Small intestine (tissue), 7 donors: ENCODE results near the gene LIN37. TPM values are rescaled to one million over a fixed set of nuclear protein-coding genes. Genes with fewer than 3 reads are reported as not detected.

Experiments
- DNase-seq, 2 donors: peaks; one replicate each; pipeline versions ENCODE4 v3.0.0 to v3.0.0-alpha.2; 2013
- FAIRE-seq: peaks from 2 replicates; lab custom pipeline; 2012; peaks lifted over from hg19 to GRCh38; lab: Jason Lieb, UNC
- H3K27ac ChIP-seq, 3 donors: one replicate each; pipeline ENCODE4 v1.5.1; 2013; ENCODE audit warnings: low read length in 2 of 3, mild to moderate bottlenecking in 2 of 3, control low read depth in 1 of 3, inconsistent platforms in 1 of 3, low read depth in 1 of 3, moderate library complexity in 1 of 3
- H3K27me3 ChIP-seq, 3 donors: one replicate each; pipeline ENCODE4 v1.6.1; 2013; ENCODE audit warnings: low read length in 3 of 3, inconsistent platforms in 1 of 3; ENCODE audit not compliant: control insufficient read depth in 3 of 3, insufficient read depth in 3 of 3
- H3K36me3 ChIP-seq, 3 donors: one replicate each; pipeline ENCODE4 v1.6.1; 2013; ENCODE audit warnings: low read length in 3 of 3, inconsistent platforms in 1 of 3, low read depth in 1 of 3, mild to moderate bottlenecking in 1 of 3, moderate library complexity in 1 of 3; ENCODE audit not compliant: control insufficient read depth in 3 of 3, insufficient read depth in 2 of 3
- H3K4me1 ChIP-seq, 3 donors: one replicate each; pipeline ENCODE4 v1.6.1; 2013; ENCODE audit warnings: low read length in 2 of 3, inconsistent platforms in 1 of 3, low read depth in 1 of 3, mild to moderate bottlenecking in 1 of 3, moderate library complexity in 1 of 3; ENCODE audit not compliant: control insufficient read depth in 3 of 3, insufficient read depth in 2 of 3
- H3K4me3 ChIP-seq, 3 donors: one replicate each; pipeline ENCODE4 v1.5.1; 2013; ENCODE audit warnings: low read length in 3 of 3, control low read depth in 1 of 3, inconsistent platforms in 1 of 3, low read depth in 1 of 3, mild to moderate bottlenecking in 1 of 3, moderate library complexity in 1 of 3
- H3K9me3 ChIP-seq, 2 donors: one replicate each; pipeline ENCODE4 v1.6.1; 2013; ENCODE audit warnings: low read depth in 1 of 2, low read length in 1 of 2; ENCODE audit not compliant: control insufficient read depth in 2 of 2, insufficient read depth in 1 of 2
- WGBS, 3 donors: extraction: QIAGEN DNeasy Blood & Tissue Kit; methylation state at CpG; one replicate each; pipeline ENCODE4 v1.1.7; 2013; 5-methylcytosine and 5-hydroxymethylcytosine counted together
- polyA plus RNA-seq, 4 donors: library from polyadenylated mRNA; stranded (reverse) in 3 of 4; unstranded in 1 of 4; fragments of 200-250 nt in 3 of 4; fragments of 120-200 nt in 1 of 4; gene quantifications; one replicate each; pipeline versions ENCODE4 v1.2.1 to v1.2.3, GENCODE V29; 2013
- donor health status: healthy with polysubstance abuse.
- donor health status: control.
- donor health status: control.
- donor health status: Bipolar disorder and iron deficiency.
- donor health status: healthy.

The LIN37 gene
- polyA plus RNA-seq, 4 donors, result 9.6 to 58.6 (median 26.7) TPM

- WGBS, 3 donors, result 0 to 1% (median 0%) methylated on average over 7 to 108 of the region's 109 CpGs
- peaks cover 7 to 33% (median 8%) of the 10 kb centered on the region in 3 donors for H3K36me3 ChIP-seq
- DNase-seq, result peak in 1 of 2 donors; percentile 98
- H3K4me3 ChIP-seq, result peak within 1 kb of the TSS; percentile 92 to 95 (median 93)
- H3K4me1 ChIP-seq, result peaks cover 0 to 25% (median 11%) of the 10 kb centered on the region in 3 donors
- H3K9me3 ChIP-seq, result no peaks in the 10 kb centered on the region
- no peak for FAIRE-seq
- peak within 1 kb of the TSS; percentile 82 to 94 (median 86) for H3K27ac ChIP-seq
- no peaks in the 10 kb centered on the region for H3K27me3 ChIP-seq
These were observed 30.6 kb upstream of the LIN37 start, which contains the start of gene KMT2B for GRCh38 chr19:35717665-35718344. KMT2B (plus strand) TSS chr19:35718003; CDS start chr19:35718019, 16 bp downstream.

- Histone ChIP-seq H3K36me3 (peaks cover 8 to 40% (median 9%) of the 10 kb centered on the region in 3 donors), H3K27ac (peak overlapping the region; percentile 38 to 66 (median 53)), H3K27me3 (no peaks in the 10 kb centered on the region), H3K4me1 (peaks cover 0 to 25% (median 11%) of the 10 kb centered on the region in 3 donors), H3K9me3 (no peaks in the 10 kb centered on the region), H3K4me3 (peak overlapping the region; percentile 85 to 95 (median 92))
- FAIRE-seq (no peak), DNase-seq (peak; percentile 38 to 51)
- WGBS, 3 donors, result 1% methylated on average over 38 to 42 of the region's 42 CpGs
These were observed 29.9 kb upstream of the LIN37 start for GRCh38 chr19:35718345-35719041.

- Histone ChIP-seq H3K27me3 (no peaks in the 10 kb centered on the region), H3K9me3 (no peaks in the 10 kb centered on the region), H3K36me3 (peaks cover 10 to 51% (median 16%) of the 10 kb centered on the region in 3 donors), H3K27ac (no peak overlapping the region), H3K4me1 (peaks cover 0 to 25% (median 11%) of the 10 kb centered on the region in 3 donors), H3K4me3 (peak overlapping the region in 2 of 3 donors; percentile 85 to 95)
- peak in 1 of 2 donors; percentile 16 for DNase-seq
- WGBS, 3 donors, result 79 to 86% (median 83%) methylated on average over 32 of the region's 32 CpGs
- FAIRE-seq, result no peak
These were observed 28.8 kb upstream of the LIN37 start for GRCh38 chr19:35719402-35720162.

GRCh38 chr19:35720163-35720524 is 28.2 kb upstream of the LIN37 start:
- Histone ChIP-seq H3K36me3 (peaks cover 14 to 56% (median 21%) of the 10 kb centered on the region in 3 donors), H3K9me3 (no peaks in the 10 kb centered on the region), H3K27ac (no peak overlapping the region), H3K27me3 (no peaks in the 10 kb centered on the region), H3K4me3 (no peak overlapping the region), H3K4me1 (peaks cover 0 to 23% (median 11%) of the 10 kb centered on the region in 3 donors)
- FAIRE-seq (no peak), DNase-seq (no peak)
- WGBS, 3 donors, result 90 to 92% (median 90%) methylated on average over 9 of the region's 9 CpGs

GRCh38 chr19:35720648-35721047 is 27.7 kb upstream of the LIN37 start:
- FAIRE-seq, result no peak
- Histone ChIP-seq H3K27me3 (no peaks in the 10 kb centered on the region), H3K4me3 (no peak overlapping the region), H3K27ac (no peak overlapping the region), H3K9me3 (no peaks in the 10 kb centered on the region), H3K4me1 (peaks cover 0 to 17% (median 8%) of the 10 kb centered on the region in 3 donors), H3K36me3 (peaks cover 19 to 61% (median 26%) of the 10 kb centered on the region in 3 donors)
- no peak for DNase-seq
- WGBS, 3 donors, result 86 to 92% (median 88%) methylated on average over 11 to 17 of the region's 17 CpGs

GRCh38 chr19:35721374-35721773 is 27.0 kb upstream of the LIN37 start:
- no peak for DNase-seq
- WGBS, 3 donors, result 95 to 96% (median 95%) methylated on average over 16 of the region's 16 CpGs
- H3K36me3 ChIP-seq, result peaks cover 26 to 68% (median 32%) of the 10 kb centered on the region in 3 donors
- no peak for FAIRE-seq
- no peaks in the 10 kb centered on the region for H3K27me3 ChIP-seq
- peaks cover 0 to 11% (median 5%) of the 10 kb centered on the region in 3 donors for H3K4me1 ChIP-seq
- no peaks in the 10 kb centered on the region for H3K9me3 ChIP-seq
- H3K27ac ChIP-seq, result no peak overlapping the region
- no peak overlapping the region for H3K4me3 ChIP-seq

- H3K4me3 ChIP-seq, result no peak overlapping the region
- WGBS, 3 donors, result 97% methylated on average over 14 of the region's 14 CpGs
- peaks cover 0 to 11% (median 5%) of the 10 kb centered on the region in 3 donors for H3K4me1 ChIP-seq
- DNase-seq, result no peak
- no peak overlapping the region for H3K27ac ChIP-seq
- FAIRE-seq, result no peak
- H3K36me3 ChIP-seq, result peaks cover 34 to 78% (median 37%) of the 10 kb centered on the region in 3 donors
- no peaks in the 10 kb centered on the region for H3K27me3 ChIP-seq
- H3K9me3 ChIP-seq, result no peaks in the 10 kb centered on the region
These were observed 25.9 kb upstream of the LIN37 start for GRCh38 chr19:35722461-35722860.

GRCh38 chr19:35722897-35723296 is 25.5 kb upstream of the LIN37 start:
- no peak overlapping the region for H3K4me3 ChIP-seq
- no peaks in the 10 kb centered on the region for H3K27me3 ChIP-seq
- 92 to 97% (median 93%) methylated on average over 15 to 16 of the region's 16 CpGs for WGBS, 3 donors
- peaks cover 37 to 82% (median 41%) of the 10 kb centered on the region in 3 donors for H3K36me3 ChIP-seq
- FAIRE-seq (no peak), DNase-seq (no peak)
- H3K4me1 ChIP-seq, result peaks cover 0 to 11% (median 5%) of the 10 kb centered on the region in 3 donors
- H3K27ac ChIP-seq, result no peak overlapping the region
- no peaks in the 10 kb centered on the region for H3K9me3 ChIP-seq
